ENCODE data around the gene SLC16A3.
A peak's percentile ranks its signal among the peaks of the same experiment; 100 is the strongest.

The SLC16A3 gene

DNA sequence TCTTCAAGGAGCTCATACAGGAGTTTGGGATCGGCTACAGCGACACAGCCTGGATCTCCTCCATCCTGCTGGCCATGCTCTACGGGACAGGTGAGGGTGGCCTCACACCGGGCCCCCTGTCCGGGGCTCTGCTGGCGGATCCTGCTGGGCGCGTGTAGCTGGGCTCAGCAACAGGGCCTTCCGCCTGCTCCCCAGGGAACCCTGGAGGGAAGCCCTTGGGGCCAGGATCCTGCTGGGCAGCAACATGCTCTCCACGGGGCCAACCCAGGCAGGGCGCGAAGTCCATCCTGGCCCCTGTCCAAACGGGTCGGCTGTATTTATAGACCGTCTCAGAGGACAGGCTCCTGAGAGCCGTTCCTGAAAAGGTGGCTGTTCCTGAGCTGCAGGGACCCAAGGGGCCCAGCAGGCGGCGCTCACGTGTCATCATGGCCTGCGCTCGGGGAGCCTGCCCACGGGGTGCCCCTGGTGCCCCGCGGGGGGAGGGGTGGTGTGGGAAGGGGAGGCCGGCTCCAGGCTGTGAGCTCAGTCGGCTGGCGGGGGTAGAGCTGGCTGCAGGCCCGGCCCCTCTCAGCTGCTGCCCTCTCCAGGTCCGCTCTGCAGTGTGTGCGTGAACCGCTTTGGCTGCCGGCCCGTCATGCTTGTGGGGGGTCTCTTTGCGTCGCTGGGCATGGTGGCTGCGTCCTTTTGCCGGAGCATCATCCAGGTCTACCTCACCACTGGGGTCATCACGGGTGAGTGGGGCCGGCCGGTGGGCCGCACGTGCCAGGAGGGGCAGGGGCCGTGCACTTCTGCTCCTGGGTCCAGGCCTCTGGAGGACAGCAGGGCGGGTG, 7.5 kb downstream of the SLC16A3 start:
- DNase-seq (ENCODE audit: low read depth in 3 of 3): peak; percentile 48 to 67 (median 53)

DNA sequence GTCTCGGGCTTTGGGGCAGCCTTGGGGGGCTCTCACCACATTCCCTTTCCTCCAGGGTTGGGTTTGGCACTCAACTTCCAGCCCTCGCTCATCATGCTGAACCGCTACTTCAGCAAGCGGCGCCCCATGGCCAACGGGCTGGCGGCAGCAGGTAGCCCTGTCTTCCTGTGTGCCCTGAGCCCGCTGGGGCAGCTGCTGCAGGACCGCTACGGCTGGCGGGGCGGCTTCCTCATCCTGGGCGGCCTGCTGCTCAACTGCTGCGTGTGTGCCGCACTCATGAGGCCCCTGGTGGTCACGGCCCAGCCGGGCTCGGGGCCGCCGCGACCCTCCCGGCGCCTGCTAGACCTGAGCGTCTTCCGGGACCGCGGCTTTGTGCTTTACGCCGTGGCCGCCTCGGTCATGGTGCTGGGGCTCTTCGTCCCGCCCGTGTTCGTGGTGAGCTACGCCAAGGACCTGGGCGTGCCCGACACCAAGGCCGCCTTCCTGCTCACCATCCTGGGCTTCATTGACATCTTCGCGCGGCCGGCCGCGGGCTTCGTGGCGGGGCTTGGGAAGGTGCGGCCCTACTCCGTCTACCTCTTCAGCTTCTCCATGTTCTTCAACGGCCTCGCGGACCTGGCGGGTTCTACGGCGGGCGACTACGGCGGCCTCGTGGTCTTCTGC, 8.4 kb downstream of the SLC16A3 start:
- DNase-seq (ENCODE audit: low read depth in 3 of 3): no peak

DNA sequence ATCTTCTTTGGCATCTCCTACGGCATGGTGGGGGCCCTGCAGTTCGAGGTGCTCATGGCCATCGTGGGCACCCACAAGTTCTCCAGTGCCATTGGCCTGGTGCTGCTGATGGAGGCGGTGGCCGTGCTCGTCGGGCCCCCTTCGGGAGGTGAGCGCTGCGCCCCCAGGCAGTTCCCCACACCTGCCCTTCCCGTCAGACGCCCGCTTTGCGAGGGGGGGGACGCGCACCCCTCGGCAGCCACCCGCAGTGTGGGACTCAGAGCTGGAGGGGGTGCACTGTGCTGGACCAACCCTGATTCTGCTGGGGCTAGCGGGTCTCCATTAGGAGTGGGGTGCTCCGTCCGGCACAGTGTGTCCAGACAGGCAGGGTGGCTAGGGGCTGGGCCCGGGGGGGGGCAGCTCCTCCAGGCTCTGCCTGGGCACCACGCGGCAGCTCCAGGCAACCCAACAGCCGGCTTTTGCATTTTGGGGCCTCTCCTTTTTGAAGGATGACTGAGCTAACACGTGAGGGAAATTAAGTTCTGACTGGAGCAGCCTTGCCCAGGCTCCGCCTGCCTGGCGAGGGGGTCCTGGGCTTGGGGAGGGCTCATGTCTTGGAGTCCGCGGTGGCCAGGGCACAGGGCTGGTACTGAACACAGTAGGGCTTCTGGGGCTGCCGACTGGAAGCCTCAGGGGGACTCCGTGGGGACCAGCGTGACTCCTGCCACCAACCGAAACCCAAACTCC, 9.1 kb downstream of the SLC16A3 start:
- no peak for DNase-seq (ENCODE audit: low read depth in 3 of 3)

DNA sequence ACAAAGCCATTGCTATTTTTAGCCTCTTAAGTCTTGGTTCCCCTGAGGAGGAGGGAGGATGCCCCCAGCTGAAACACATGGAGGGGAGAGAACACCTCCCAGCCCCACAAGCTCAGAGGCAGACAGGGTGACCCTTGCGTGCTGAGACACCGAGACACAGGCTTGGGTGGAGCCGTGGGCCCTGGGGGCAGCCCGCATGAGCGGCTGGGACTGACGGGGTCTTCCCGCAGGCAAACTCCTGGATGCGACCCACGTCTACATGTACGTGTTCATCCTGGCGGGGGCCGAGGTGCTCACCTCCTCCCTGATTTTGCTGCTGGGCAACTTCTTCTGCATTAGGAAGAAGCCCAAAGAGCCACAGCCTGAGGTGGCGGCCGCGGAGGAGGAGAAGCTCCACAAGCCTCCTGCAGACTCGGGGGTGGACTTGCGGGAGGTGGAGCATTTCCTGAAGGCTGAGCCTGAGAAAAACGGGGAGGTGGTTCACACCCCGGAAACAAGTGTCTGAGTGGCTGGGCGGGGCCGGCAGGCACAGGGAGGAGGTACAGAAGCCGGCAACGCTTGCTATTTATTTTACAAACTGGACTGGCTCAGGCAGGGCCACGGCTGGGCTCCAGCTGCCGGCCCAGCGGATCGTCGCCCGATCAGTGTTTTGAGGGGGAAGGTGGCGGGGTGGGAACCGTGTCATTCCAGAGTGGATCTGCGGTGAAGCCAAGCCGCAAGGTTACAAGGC, 9.8 kb downstream of the SLC16A3 start:
- DNase-seq (ENCODE audit: low read depth in 3 of 3): peak; percentile 47 to 76 (median 50)

DNA sequence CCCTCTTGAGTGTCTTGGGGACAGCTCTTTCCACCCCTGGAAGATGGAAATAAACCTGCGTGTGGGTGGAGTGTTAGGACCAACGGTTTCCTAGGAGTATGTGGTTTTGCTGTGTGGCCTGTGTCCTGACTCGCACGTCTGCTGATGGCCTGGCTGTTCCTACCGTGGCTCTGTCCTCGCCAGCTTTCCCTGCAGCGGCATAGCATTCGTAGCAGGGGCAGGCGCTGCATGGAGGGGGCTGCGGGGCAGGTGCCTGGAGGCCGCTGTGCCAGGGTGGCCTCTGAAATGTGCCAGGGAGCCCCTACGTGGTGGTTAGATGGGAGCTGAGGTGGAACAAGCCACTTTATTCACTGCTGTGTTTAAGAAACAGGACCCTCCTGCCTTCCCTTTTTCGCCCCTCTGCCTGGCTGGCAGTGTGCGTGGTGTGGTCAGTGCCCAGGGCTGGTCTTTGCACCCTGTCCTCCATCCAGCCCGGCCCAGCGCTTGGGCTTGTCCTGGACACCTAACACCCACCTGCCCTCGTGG, 10.6 kb downstream of the SLC16A3 start:
- DNase-seq (ENCODE audit: low read depth in 3 of 3): no peak

DNA sequence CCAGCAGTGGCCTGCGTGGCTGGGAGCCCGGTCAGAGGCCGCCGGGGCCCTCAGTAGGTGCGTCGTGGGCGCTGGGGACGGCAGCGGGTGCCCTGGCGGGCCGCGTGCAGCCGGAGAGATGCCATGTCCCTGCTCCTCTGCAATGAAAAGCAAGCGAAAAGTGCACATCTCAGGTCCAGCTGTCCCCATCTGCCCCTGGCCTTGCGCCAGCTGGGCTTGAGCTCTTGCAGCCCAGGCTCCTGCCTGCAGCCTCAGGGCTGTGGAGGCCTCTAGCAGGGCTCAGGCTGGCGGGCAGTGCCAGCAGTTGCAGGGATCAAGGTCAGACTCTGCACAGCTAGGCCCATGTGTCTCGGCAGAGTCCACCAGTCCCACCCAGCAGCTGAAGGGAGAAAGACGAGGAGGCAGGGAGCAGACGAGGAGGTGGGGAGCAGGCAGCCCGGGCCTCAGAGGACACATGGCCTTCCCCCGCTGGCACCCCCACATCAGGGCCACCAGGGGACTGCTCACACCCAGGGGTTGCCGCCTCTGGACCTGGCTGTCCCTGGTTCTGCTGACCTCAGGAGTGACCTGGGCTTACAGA, 11.2 kb downstream of the SLC16A3 start:
- no peak for DNase-seq (ENCODE audit: low read depth in 3 of 3)

DNA sequence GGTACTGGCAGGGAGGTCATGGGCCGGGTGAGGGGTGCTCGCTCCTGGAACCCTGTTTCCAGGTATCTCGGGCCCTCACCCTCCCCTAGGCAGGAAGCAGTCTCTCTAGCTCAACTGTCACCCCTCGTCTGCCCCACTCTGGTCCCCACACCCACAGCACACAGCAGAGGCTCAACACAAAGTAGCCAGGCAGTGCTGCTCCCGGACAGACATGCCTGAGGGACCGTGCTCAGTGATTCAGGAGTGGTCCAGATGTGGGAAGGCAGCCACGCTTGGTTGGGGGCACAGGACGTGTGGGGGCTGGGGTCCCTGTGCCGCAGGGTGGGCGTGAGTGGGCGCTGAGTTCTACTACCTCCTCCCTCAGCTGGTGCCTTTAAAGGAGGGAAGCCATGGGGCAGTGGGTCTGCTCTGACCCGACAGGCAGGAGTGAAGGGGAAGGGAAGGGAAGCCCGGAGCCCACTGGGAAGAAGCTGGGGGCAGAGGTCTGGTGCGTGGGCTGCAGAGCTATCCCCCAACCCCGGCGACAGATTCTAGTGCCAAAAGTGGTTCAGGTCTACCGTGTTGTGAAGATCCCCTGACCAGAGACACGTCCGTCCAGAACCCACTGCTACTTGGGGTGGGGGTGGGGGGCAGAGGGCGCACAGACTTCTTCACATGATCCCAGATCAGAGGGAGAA, 11.8 kb downstream of the SLC16A3 start:
- DNase-seq (ENCODE audit: low read depth in 3 of 3): no peak

DNA sequence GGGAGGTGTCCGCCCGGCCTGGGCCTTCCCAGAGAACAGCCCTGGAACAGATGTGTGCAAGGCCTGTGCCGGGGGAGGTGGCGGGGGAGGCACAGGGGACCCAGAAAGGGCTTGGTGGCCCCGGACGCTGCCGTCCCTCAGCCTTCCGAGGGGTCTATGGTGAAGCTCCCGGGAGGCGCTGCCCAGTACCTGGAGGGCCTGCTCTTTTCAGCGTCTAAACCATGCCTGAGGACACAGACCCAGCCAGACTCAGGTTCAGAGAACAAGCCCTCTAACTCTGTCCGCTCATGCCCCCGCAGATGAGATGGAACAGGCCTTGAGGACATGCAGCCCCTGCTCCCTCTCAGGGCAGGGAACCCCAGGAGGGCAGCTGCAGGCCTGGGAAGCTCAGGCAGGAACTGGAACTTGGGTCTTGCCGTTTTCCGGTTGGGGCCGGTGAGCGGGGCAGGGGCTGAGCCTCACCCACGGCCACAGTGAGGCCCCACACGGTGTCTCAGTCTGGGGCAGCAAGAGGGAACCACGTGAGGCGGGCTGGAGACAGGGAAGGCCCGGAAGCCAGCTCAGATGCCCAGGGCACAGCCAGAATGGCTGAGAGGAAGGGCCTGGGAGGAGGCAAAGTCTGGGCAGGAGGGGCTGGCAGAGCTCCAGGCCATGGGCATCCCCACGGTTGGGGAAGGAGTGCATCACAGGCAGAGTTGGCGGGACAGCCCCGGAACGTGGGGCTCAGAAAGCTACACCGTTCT, 12.5 kb downstream of the SLC16A3 start:
- peak in 2 of 3 experiments; percentile 20 to 72 for DNase-seq (ENCODE audit: low read depth in 3 of 3)

DNA sequence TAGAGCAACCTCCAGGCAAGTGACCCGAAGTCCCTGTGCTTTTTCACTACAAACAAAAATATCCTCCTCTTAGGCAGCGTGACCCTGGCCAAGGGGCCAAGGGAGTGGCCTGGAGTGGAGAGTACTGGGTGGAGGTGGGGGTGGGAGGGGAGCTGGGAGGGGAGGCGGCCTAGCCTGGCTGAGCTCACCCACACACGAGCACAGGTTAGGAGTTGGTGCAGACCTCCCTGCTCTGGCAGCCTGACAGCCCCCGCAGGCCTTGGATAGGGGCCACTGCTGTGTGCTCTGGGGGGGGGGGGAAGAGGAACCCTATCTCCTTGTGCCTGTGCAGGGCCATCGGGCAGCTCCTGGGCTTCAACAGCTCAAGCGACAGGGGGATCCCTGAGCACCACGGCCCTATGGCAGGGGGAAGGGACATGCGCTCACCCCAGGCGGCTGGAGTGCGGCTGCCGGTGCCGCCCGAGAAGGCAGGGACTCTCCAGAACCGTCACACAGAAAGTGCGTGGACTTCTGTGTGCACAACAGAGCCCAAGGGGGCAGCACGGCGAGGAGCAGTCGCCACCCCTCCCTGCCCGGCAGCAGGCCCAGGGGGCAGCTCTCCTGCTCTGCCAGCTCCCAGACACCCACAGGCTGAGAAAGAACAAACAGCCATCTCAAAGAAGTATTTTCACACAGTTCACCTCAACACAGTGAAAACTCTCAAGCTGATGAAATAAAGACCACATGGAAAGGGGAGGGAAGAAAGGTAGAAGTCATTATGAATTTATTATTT, 13.3 kb downstream of the SLC16A3 start:
- no peak for DNase-seq (ENCODE audit: low read depth in 3 of 3)

DNA sequence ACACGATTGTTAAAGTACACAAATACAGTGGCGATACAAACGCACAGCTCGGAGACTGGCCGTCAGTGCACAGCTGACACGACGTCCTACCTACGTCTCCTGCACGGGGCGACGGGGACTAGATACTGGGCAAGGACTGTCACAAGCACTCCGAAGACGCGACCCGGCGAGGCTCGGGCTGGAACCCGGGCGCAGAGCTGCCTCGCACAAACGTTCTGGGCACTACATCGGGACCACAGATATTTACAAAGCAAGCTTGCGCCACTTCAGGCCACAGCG, 13.8 kb downstream of the SLC16A3 start:
- DNase-seq (ENCODE audit: low read depth in 3 of 3): no peak

DNA sequence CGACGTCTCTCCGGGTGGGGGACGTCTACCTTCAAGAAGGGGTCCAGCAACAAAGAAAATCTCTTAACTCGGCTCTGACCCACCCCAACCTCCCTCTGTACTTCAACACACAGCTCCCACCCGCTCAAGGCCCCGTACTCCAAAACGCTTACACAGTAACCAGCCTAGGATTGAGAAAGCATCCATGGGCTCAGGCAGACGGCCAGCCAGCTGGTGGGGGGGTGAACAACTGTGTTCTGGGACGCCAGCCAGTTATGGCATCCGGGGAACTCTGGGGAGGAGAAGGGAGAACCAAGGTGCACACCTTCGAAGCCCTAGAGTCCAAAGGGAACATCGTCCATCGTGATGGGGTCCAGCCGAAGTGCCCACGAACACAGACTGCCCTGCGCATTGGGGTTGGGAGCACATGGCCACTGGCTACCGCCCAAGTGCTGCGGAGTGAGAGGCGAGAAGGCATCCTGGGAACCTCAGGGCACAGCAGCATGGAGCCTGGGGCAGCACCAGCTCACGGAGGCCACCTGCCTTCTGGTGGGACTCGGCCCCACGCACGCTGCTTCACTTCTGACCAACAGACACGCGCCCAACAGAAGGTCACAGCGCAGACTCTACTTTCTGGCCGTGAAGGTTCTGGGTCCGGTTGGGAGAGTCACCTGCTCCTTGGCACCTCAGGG, 14.3 kb downstream of the SLC16A3 start:
- no peak for DNase-seq (ENCODE audit: low read depth in 3 of 3)

DNA sequence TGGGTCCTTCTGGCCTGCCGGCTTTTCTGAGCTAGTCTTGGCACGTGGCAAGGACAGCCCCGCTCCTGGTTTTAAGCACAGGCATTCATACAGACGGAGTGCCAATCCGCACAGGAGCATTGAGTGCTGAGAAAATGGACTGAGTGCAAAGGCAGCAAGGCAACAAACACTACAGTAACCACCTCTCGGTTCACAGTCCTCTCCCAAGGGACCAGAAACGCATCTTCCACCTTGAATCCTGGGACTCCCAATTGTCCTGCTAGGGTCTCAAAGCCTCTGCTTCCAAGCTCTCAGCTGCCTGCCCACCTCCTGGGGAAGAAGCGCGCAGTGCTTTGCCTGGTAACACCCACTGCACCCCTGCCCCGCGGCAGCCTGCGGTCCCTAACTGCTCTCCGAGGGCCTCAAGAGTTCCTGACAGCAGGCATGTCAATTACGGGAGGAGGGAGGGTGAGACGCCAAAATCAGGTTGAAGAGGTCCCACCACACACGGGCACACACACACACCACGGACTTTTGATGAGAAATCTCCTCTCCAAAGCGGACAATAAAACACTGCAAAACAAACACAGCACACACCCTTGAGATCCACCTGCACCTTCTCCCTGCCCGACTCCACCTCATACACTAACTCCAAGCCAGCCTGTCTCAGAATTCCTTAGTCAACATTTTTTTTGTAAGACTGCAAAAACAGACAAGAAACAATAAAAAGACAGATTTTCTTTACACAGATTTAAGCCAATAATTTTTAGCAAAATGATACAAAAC, 15.0 kb downstream of the SLC16A3 start:
- no peak for DNase-seq (ENCODE audit: low read depth in 3 of 3)

DNA sequence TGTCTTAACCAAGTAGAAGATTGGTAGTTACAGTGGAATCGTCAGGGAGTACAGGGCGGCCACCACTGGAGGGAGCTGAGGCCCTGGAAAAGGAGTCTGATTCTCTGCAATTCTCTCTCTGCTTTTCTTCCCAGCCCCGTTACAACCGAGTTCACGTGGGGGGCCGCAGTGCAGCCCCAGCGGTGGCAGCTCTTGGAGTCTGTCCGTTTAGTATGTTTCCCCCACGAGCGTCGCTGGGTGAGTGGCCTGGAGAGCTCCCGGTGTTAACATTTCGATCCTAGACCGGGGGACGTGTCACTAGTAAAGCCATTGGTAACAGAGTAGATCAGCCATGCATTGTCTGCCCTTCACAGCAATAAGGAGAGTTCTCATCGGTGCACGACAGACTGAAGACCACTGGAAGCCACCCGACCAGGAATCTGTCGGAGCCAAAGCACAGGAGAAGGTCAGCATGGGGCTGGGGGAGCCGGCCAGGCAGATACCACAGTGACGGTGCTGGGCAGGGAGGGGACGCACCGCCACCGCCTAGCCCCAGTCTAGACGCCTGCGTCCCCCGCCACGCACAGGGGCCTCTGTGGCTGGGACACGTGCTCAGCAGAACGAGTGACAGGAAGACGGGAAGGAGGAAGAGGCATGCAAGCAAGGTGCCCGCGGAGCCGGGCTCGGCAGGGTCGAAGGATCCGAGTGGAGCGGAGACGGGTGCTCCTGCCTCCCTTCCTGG, 15.7 kb downstream of the SLC16A3 start:
- no peak for DNase-seq (ENCODE audit: low read depth in 3 of 3)

DNA sequence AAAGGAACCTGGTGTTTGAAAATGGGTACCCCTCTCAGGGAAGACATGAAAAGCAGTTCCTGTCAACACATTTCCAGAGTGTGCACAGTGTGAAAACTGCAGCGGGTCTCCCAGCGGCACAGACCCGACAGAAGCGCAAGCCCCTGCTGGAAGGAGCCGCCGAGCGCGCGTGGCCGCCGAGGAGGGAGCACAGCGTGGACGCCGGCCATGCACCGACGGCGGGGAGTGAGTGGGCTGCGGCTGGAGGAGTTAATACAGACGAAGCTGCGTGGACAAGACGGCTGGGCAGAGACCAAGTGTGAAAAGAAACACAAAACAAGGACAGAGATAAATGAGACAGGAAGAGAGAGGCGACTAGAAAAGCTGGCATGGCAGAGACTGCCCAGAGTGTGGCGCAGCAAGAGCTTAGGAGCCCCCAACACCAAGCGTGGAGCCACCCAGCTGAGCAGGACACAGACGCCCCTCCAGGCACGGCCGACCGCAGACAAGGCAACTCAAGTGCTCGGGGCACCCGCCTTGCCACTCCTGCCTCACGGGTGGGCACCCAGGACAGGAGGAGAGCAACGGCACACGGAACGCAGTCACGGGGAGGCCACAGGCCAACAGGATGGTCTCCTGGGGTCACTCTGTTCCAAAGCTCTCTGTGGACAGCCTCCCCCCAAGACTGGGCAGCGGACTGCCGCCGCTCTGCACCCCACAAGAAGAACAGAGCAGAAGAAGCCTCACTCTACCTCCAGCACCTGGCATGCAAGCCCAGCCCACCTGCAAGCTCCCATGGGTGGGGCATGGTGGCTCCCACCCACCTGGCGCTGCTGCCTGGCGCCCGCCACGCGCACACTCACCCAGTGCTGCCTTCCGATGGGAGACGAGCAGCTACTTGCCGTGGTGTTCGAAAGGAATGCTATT, 16.5 kb downstream of the SLC16A3 start:
- DNase-seq (ENCODE audit: low read depth in 3 of 3): no peak

DNA sequence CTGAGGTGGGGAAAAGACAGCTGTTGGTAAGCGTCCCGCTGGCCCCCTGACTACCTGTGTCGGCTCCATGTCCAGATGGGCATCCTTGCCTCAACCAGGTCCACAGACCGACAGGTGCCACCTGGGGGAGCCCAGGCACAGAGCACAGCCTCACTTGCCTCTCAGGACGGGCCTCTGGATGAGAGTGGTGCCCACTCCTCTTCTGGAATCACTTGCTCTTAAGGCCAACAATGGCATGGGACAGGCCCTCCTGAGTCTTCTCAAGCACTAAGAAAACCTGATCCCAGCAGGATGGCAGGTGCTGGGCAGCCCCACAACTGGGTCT, 17.2 kb downstream of the SLC16A3 start:
- no peak for DNase-seq (ENCODE audit: low read depth in 3 of 3)

DNA sequence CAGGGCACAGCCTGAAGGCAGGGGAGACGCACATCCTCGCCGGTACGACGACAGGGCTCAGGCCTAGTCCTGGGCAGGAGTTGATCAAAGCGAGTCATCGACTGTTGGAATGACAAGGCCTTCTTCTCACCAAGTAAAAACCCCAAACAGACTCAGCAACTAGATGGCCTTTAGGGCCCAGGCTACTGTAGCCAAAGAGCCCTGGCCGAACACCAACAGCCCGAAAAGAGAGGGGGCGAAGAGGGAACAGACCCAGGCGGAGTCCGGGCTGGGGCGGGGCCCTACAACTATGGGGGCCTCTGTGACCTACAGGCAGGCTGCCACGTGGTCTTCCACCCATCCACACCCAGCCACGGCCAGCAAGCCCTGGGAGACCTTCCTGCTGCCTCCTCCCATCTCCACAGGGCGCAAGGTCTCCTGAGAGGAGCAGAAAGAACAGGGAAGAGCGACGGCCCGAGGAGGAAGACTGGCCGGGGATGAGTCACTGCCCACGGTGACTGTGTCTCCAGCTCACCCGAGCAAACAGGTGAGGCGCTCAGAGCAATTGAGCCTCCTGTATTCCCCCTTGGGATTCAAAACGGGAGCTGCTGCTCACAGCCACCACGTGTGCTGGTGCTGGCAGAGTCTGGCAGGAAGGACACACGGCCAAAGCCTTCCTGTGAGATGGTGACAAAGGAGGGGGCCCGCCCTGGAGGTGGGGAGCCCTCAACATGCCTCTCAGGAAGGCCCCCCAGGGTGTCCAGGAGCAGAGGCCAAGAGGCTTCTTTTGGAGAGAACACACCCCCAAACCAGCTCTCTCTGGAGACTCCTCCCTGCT, 17.7 kb downstream of the SLC16A3 start:
- no peak for DNase-seq (ENCODE audit: low read depth in 3 of 3)
